A549 treated with RU486 at 1 μM for 4 hours (cell line): Measurements from ENCODE around the gene GLG1. TPM values are rescaled to one million over a fixed set of nuclear protein-coding genes. Genes with fewer than 3 reads are reported as not detected.

Experiments
- total RNA-seq: library from RNA; stranded (reverse); fragments of 200-300 nt; extraction: Qiagen RNA extraction; gene quantifications from 5 replicates; pipeline ENCODE4 v1.2.3, GENCODE V29; 2022; ENCODE audit warnings: low read depth

GLG1 gene
- total RNA-seq: 44.0 to 50.4 TPM (median 48.2 TPM) in 5 replicates

GRCh38 chr16:74606521-74607309 is at the start of gene GLG1:
TSS of gene GLG1 (minus strand) at chr16:74607114. CDS start at chr16:74607094, 20 bp downstream.

GRCh38 chr16:74420612-74421481 is 186.1 kb downstream of the GLG1 start, which contains the start of gene CLEC18B:
TSS of gene CLEC18B (minus strand) at chr16:74421478. CDS start at chr16:74421270, 208 bp downstream.

Other genes starting within 250 kb of the GLG1 start
- 0.61 TPM in 1 of 5 replicates, not detected in the others for gene NPIPB15, start 230.8 kb downstream of the GLG1 start, total RNA-seq
- 0.09 to 0.31 TPM (median 0.11 TPM) in 5 replicates for gene CLEC18B, start 185.6 kb downstream of the GLG1 start, total RNA-seq
- gene RFWD3, start 59.8 kb upstream of the GLG1 start, total RNA-seq: 32.2 to 43.7 TPM (median 40.3 TPM) in 5 replicates
- 31.6 to 34.6 TPM (median 33.7 TPM) in 5 replicates for gene MLKL, start 93.7 kb upstream of the GLG1 start, total RNA-seq
- gene FA2H, start 167.7 kb upstream of the GLG1 start, total RNA-seq: 38.3 to 43.6 TPM (median 40.5 TPM) in 5 replicates